Measurements from ENCODE around the gene KRT28.

DNA sequence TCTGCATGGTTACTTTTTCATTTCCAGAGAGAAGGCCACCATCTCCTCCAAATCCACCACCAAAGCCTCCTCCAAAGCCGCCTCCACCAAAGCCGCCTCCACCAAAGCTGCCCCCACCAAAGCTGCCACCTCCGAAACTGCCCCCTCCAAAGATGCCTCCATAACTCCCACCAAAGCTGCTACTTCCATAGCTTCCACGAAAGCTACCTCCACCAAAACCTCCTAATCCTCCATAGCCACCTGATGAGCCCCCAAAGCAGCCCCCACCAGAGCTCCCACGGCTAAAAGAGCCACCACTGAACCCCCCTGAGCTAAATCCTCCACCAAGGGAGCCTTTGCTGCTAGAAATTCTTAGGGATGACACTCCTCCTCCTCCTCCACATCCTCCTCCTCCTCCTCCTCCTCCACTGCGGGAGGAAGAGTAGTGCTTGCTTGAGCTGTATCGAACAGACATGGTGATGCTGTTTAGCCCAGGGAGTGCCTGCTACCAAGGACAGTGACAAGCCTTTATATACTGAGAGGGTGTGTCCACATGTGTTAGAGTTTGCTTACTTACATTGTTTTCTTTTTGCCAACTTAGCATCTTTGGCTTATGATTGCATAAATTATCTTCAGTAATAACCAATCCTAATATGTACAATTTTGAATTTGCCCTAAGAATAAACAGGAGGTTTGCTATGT is 22.5 kb upstream of the KRT28 start, which contains the start of gene KRT10:
- TF ChIP-seq MYC (IDR thresholded peaks at IDR 0.05; ENCODE audit: borderline replicate concordance, low read length) (no peak), HEYL (CRISPR knock-in tag; IDR thresholded peaks at IDR 0.05) (no peak), NR3C1 (IDR thresholded peaks at IDR 0.05) (no peak), JUN (IDR thresholded peaks at IDR 0.05) (no peak), SMC3 (IDR thresholded peaks at IDR 0.05) (no peak)
- TF ChIP-seq, protein P1, sequence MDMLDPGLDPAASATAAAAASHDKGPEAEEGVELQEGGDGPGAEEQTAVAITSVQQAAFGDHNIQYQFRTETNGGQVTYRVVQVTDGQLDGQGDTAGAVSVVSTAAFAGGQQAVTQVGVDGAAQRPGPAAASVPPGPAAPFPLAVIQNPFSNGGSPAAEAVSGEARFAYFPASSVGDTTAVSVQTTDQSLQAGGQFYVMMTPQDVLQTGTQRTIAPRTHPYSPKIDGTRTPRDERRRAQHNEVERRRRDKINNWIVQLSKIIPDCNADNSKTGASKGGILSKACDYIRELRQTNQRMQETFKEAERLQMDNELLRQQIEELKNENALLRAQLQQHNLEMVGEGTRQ (IDR thresholded peaks at IDR 0.05) = no peak
- TF ChIP-seq, protein P2, sequence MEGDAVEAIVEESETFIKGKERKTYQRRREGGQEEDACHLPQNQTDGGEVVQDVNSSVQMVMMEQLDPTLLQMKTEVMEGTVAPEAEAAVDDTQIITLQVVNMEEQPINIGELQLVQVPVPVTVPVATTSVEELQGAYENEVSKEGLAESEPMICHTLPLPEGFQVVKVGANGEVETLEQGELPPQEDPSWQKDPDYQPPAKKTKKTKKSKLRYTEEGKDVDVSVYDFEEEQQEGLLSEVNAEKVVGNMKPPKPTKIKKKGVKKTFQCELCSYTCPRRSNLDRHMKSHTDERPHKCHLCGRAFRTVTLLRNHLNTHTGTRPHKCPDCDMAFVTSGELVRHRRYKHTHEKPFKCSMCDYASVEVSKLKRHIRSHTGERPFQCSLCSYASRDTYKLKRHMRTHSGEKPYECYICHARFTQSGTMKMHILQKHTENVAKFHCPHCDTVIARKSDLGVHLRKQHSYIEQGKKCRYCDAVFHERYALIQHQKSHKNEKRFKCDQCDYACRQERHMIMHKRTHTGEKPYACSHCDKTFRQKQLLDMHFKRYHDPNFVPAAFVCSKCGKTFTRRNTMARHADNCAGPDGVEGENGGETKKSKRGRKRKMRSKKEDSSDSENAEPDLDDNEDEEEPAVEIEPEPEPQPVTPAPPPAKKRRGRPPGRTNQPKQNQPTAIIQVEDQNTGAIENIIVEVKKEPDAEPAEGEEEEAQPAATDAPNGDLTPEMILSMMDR (IDR thresholded peaks at IDR 0.05) = no peak
- TF ChIP-seq, protein P3, sequence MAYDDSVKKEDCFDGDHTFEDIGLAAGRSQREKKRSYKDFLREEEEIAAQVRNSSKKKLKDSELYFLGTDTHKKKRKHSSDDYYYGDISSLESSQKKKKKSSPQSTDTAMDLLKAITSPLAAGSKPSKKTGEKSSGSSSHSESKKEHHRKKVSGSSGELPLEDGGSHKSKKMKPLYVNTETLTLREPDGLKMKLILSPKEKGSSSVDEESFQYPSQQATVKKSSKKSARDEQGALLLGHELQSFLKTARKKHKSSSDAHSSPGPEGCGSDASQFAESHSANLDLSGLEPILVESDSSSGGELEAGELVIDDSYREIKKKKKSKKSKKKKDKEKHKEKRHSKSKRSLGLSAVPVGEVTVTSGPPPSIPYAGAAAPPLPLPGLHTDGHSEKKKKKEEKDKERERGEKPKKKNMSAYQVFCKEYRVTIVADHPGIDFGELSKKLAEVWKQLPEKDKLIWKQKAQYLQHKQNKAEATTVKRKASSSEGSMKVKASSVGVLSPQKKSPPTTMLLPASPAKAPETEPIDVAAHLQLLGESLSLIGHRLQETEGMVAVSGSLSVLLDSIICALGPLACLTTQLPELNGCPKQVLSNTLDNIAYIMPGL (CRISPR knock-in tag; IDR thresholded peaks at IDR 0.05; ENCODE audit: borderline replicate concordance) = no peak
